Neural progenitor cell (in vitro differentiated cells): Measurements from ENCODE around the gene FBXL2. TPM values are rescaled to one million over a fixed set of nuclear protein-coding genes. Genes with fewer than 3 reads are reported as not detected.
A peak's percentile ranks its signal among the peaks of the same experiment; 100 is the strongest.

Source experiments
- DNase-seq: peaks from one replicate; pipeline ENCODE4 v3.0.0-alpha.2; 2016; ENCODE audit warnings: low spot score
- H2AFZ ChIP-seq: fragments of 200-600 bp; sonication (generic); replicated peaks from 2 replicates; pipeline ENCODE4 v1.6.1; 2016; ENCODE audit warnings: antibody characterized with exemption
- H3F3A ChIP-seq: fragments of 200-600 bp; sonication (generic); 2 replicates; pipeline ENCODE4 v1.6.1; 2016; ENCODE audit warnings: antibody characterized with exemption, low read depth
- H3K27ac ChIP-seq: fragments of 200-600 bp; sonication (generic); 2 replicates; pipeline ENCODE4 v1.5.1; 2016; ENCODE audit warnings: mild to moderate bottlenecking
- H3K27me3 ChIP-seq: fragments of 200-600 bp; sonication (generic); 2 replicates; pipeline ENCODE4 v1.6.1; 2016; ENCODE audit warnings: mild to moderate bottlenecking, moderate library complexity
- H3K36me3 ChIP-seq: fragments of 200-600 bp; sonication (generic); 2 replicates; pipeline ENCODE4 v1.5.1; 2016
- H3K4me1 ChIP-seq: fragments of 200-600 bp; sonication (generic); 2 replicates; pipeline ENCODE4 v1.6.1; 2016; ENCODE audit warnings: mixed run types
- H3K4me2 ChIP-seq: fragments of 200-600 bp; sonication (generic); 2 replicates; pipeline ENCODE4 v1.6.1; 2016
- H3K4me3 ChIP-seq: fragments of 200-600 bp; sonication (generic); 2 replicates; pipeline ENCODE4 v1.5.1; 2016
- H3K79me2 ChIP-seq: fragments of 200-600 bp; sonication (generic); 2 replicates; pipeline ENCODE4 v1.6.1; 2016; ENCODE audit warnings: low read depth
- H3K9ac ChIP-seq: fragments of 200-600 bp; sonication (generic); 2 replicates; pipeline ENCODE4 v1.6.1; 2016
- H3K9me3 ChIP-seq: fragments of 200-600 bp; sonication (generic); 2 replicates; pipeline ENCODE4 v1.5.1; 2016; ENCODE audit warnings: low read depth
- H4K20me1 ChIP-seq: fragments of 200-600 bp; sonication (generic); 2 replicates; pipeline ENCODE4 v1.6.1; 2016; ENCODE audit warnings: low read depth
- H3K27ac Mint-ChIP-seq: 3 replicates; pipeline ENCODE4 v1.8.0; 2021; ENCODE audit warnings: mixed read lengths
- H3K27me3 Mint-ChIP-seq: 2 replicates; pipeline ENCODE4 v1.8.0; 2022; ENCODE audit warnings: low read depth, mild to moderate bottlenecking, inconsistent platforms, moderate library complexity, mixed read lengths; ENCODE audit not compliant: insufficient read depth
- H3K36me3 Mint-ChIP-seq: 3 replicates; pipeline ENCODE4 v1.8.0; 2021; ENCODE audit warnings: mixed read lengths
- H3K4me1 Mint-ChIP-seq: 3 replicates; pipeline ENCODE4 v1.8.0; 2021; ENCODE audit warnings: mixed read lengths
- H3K4me3 Mint-ChIP-seq: 3 replicates; pipeline ENCODE4 v1.8.0; 2021; ENCODE audit warnings: mild to moderate bottlenecking, moderate library complexity, mixed read lengths
- H3K9me3 Mint-ChIP-seq: 3 replicates; pipeline ENCODE4 v1.8.0; 2020; ENCODE audit warnings: mixed read lengths
- EZH2 ChIP-seq: fragments of 200-600 bp; sonication (generic); IDR thresholded peaks from 2 replicates; pipeline ENCODE4 v1.6.1; 2017; ENCODE audit warnings: antibody characterized with exemption, mild to moderate bottlenecking, moderate library complexity
- EZH2phosphoT487 ChIP-seq: fragments of 200-600 bp; sonication (generic); IDR thresholded peaks from 2 replicates; pipeline ENCODE4 v1.6.1; 2017; ENCODE audit warnings: antibody characterized with exemption
- total RNA-seq: library from RNA; depleted of rRNA; stranded (reverse); fragments of >200 nt; gene quantifications from 2 replicates; pipeline ENCODE4 v1.2.3, GENCODE V29; 2015; ENCODE audit warnings: low replicate concordance
- TF ChIP-seq, protein P1 (sequence below): fragments of 200-600 bp; sonication (generic); IDR thresholded peaks from 2 replicates; pipeline ENCODE4 v1.5.1; 2017; ENCODE audit warnings: antibody characterized with exemption, mild to moderate bottlenecking

Gene FBXL2
- total RNA-seq, 1 donor from 2014 or later = 18.2 TPM

DNA sequence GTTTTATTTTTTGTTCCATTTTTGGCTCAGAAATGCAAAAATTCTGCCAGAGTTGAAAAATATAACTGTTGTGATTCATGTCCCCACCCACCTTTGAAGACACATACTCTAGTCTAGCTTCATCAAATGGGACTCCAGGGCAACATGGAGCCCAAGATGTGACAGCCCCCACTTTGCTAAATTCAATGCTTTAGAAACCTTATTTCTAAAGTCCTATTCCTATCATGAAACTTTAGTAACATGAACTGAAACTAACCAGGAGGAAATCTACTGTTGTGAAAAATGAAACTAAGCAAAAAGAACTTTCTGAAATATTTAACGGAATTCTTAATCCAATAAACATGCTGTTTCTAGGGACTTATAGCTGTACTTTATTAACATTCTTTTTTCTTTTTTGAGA lies 142.7 kb downstream of the FBXL2 start:
- H3K9me3 Mint-ChIP-seq = no peaks in the 10 kb centered on the region
- no peak overlapping the region for H3K4me3 Mint-ChIP-seq
- no peak overlapping the region for H3K9ac ChIP-seq
- TF ChIP-seq, protein P1, sequence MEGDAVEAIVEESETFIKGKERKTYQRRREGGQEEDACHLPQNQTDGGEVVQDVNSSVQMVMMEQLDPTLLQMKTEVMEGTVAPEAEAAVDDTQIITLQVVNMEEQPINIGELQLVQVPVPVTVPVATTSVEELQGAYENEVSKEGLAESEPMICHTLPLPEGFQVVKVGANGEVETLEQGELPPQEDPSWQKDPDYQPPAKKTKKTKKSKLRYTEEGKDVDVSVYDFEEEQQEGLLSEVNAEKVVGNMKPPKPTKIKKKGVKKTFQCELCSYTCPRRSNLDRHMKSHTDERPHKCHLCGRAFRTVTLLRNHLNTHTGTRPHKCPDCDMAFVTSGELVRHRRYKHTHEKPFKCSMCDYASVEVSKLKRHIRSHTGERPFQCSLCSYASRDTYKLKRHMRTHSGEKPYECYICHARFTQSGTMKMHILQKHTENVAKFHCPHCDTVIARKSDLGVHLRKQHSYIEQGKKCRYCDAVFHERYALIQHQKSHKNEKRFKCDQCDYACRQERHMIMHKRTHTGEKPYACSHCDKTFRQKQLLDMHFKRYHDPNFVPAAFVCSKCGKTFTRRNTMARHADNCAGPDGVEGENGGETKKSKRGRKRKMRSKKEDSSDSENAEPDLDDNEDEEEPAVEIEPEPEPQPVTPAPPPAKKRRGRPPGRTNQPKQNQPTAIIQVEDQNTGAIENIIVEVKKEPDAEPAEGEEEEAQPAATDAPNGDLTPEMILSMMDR = no peak
- TF ChIP-seq EZH2 (no peak), EZH2phosphoT487 (no peak)
- H3K79me2 ChIP-seq = peaks cover 68% of the 10 kb centered on the region
- no peaks in the 10 kb centered on the region for H3K9me3 ChIP-seq
- no peak overlapping the region for H3K4me3 ChIP-seq
- H3K27ac Mint-ChIP-seq = no peak overlapping the region
- peaks cover 7% of the 10 kb centered on the region for H3K27me3 Mint-ChIP-seq
- H3F3A ChIP-seq = no peaks in the 10 kb centered on the region
- no peak for DNase-seq
- H2AFZ ChIP-seq = no peak overlapping the region
- H3K4me2 ChIP-seq = no peak overlapping the region
- peaks cover 2% of the 10 kb centered on the region for H3K4me1 Mint-ChIP-seq
- peaks cover 19% of the 10 kb centered on the region for H3K36me3 ChIP-seq
- H3K27me3 ChIP-seq = no peaks in the 10 kb centered on the region
- H3K36me3 Mint-ChIP-seq = peaks cover 31% of the 10 kb centered on the region
- peaks cover 26% of the 10 kb centered on the region for H4K20me1 ChIP-seq
- peaks cover 3% of the 10 kb centered on the region for H3K4me1 ChIP-seq
- H3K27ac ChIP-seq = no peak overlapping the region

DNA sequence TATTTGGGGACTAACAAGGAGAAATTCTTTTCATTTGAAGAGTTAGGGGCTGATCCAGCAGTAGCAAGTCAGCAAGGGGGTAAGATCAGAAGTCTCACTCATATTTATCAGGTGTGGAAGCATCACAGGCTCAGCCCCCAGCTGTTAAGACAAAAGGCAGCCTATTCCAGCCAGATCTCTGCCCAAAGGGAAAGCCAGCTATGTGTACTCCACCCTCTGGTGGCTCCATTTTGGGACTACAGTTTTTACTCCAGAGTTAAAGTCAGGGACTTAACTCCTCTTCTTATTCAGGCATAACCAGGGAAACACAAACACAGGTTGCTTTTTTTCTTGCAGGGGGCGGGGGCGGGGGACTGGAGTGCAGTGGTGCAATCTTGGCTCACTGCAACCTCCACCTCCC lies 143.7 kb downstream of the FBXL2 start:
- peaks cover 7% of the 10 kb centered on the region for H3K27me3 Mint-ChIP-seq
- H3K4me1 Mint-ChIP-seq = peaks cover 9% of the 10 kb centered on the region
- Histone ChIP-seq H3K36me3 (peaks cover 19% of the 10 kb centered on the region), H3F3A (peaks cover under 1% of the 10 kb centered on the region), H3K9ac (no peak overlapping the region), H3K27me3 (no peaks in the 10 kb centered on the region), H4K20me1 (peaks cover 37% of the 10 kb centered on the region), H2AFZ (no peak overlapping the region), H3K9me3 (no peaks in the 10 kb centered on the region), H3K4me2 (no peak overlapping the region), H3K79me2 (peaks cover 79% of the 10 kb centered on the region), H3K27ac (no peak overlapping the region), H3K4me1 (peaks cover 12% of the 10 kb centered on the region), H3K4me3 (no peak overlapping the region)
- TF ChIP-seq EZH2 (no peak), EZH2phosphoT487 (no peak)
- TF ChIP-seq, protein P1 = no peak
- H3K4me3 Mint-ChIP-seq = no peak overlapping the region
- no peak overlapping the region for H3K27ac Mint-ChIP-seq
- no peak for DNase-seq
- peaks cover 31% of the 10 kb centered on the region for H3K36me3 Mint-ChIP-seq
- H3K9me3 Mint-ChIP-seq = no peaks in the 10 kb centered on the region

DNA sequence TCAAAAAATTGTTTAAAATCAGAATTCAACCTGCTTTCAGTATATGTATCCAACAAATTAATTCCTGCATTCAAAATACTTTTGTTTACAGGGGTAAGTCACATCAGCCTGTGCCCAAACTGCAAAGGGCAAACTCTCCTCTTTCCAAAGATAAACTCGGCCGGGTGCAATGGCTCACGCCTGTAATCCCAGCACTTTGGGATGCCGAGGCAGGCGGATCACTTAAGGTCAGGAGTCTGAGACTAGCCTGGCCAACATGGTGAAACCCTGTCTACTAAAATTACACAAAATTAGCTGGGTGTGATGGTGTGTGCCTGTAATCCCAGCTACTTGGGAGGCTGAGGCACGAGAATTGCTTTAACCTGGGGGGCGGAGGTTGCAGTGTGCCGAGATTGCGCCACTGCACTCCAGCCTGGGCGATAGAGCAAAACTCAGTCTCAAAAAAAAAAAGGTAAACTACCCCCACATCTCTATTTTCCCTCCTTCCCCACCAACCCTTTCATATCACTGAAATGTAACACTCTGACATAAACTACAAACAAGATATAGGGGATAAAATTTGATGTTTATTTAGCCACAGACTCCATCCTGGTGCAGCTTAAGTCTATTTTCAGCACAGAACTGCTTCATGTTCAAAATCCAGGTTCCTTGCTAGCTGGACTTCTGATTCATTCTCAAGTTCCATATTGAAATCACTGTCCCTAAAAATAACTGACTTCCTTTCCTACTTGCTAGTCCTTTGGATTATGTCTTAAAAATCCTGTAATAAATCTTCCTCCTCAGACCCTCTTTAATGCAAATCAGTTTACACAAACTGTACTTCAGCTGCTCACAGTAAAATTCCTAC lies 147.6 kb downstream of the FBXL2 start:
- Histone ChIP-seq H3K27me3 (no peaks in the 10 kb centered on the region), H3K36me3 (peaks cover 16% of the 10 kb centered on the region), H3K4me2 (peak overlapping the region; percentile 50), H4K20me1 (peaks cover 67% of the 10 kb centered on the region), H3K27ac (no peak overlapping the region), H3K79me2 (peaks cover 96% of the 10 kb centered on the region), H3K4me1 (peaks cover 41% of the 10 kb centered on the region), H3F3A (peaks cover 20% of the 10 kb centered on the region), H3K9ac (no peak overlapping the region), H3K9me3 (no peaks in the 10 kb centered on the region), H2AFZ (no peak overlapping the region), H3K4me3 (no peak overlapping the region)
- Mint-ChIP-seq H3K9me3 (no peaks in the 10 kb centered on the region), H3K27me3 (peaks cover 7% of the 10 kb centered on the region), H3K27ac (no peak overlapping the region), H3K36me3 (peaks cover 28% of the 10 kb centered on the region), H3K4me3 (no peak overlapping the region), H3K4me1 (peaks cover 36% of the 10 kb centered on the region)
- DNase-seq = no peak
- TF ChIP-seq EZH2phosphoT487 (no peak), EZH2 (no peak)
- TF ChIP-seq, protein P1 = no peak
